ENCODE data around the gene ANKRD9.

Gene ANKRD9

GRCh38 chr14:102461490-102462338, 47.9 kb downstream of the ANKRD9 start:
- H3K9ac ChIP-seq (ENCODE audit: low read depth, low read length) = no peak overlapping the region
- peaks cover 17% of the 10 kb centered on the region for H3K36me3 ChIP-seq (ENCODE audit: control insufficient read depth, insufficient read depth, low read length)
- H3K4me1 ChIP-seq (ENCODE audit: control insufficient read depth, insufficient read depth, low read length) = no peaks in the 10 kb centered on the region
- no peaks in the 10 kb centered on the region for H3K9me3 ChIP-seq (ENCODE audit: control insufficient read depth, insufficient read depth, low read length)
- no peak overlapping the region for H3K4me3 ChIP-seq (ENCODE audit: low read depth, low read length)
- no peaks in the 10 kb centered on the region for H3K27me3 ChIP-seq (ENCODE audit: control insufficient read depth, insufficient read depth, low read length)
- no peak overlapping the region for H3K27ac ChIP-seq (ENCODE audit: low read depth, low read length)

DNA sequence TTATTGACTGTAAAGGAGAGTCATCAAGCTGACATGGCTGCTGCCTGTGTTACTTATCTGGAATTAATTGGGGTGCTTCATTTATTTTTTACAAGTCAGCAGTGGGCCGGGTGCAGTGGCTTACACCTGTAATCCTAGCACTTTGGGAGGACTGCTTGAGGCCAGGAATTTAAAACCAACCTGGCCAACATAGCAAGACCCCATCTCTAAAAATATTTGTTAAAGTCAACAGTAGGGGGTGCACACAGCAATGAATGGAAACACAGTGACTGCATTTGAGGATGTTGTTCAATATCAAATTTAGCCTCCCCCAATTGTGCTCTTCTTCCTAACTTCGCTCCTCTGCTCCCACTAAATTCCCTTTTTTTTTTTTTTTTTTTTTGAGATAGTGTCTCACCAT, 52.1 kb downstream of the ANKRD9 start:
- no peak overlapping the region for H3K9ac ChIP-seq (ENCODE audit: low read depth, low read length)
- H3K9me3 ChIP-seq (ENCODE audit: control insufficient read depth, insufficient read depth, low read length) = no peaks in the 10 kb centered on the region
- no peak overlapping the region for H3K4me3 ChIP-seq (ENCODE audit: low read depth, low read length)
- no peaks in the 10 kb centered on the region for H3K4me1 ChIP-seq (ENCODE audit: control insufficient read depth, insufficient read depth, low read length)
- peaks cover 24% of the 10 kb centered on the region for H3K36me3 ChIP-seq (ENCODE audit: control insufficient read depth, insufficient read depth, low read length)
- no peak overlapping the region for H3K27ac ChIP-seq (ENCODE audit: low read depth, low read length)
- H3K27me3 ChIP-seq (ENCODE audit: control insufficient read depth, insufficient read depth, low read length) = no peaks in the 10 kb centered on the region

DNA sequence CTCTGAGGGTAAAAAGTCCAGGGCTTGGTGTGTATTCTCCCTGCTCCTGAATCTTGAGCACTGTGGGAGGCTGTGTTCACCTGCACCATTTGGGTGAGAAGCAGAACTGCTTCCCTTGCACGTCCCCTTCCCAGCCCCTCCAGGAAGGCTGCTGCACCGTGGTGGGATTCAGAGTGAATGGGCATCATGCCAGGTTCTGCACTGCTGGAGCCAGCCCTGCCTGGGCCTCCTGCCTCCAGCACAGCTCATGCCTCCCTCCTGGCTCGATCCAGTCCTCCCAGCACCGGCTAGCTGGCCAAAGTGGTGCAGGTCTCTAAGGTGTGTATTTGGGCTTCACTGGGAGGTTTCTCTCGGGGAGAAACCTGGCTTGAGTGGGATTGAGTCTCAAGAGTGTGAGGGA, 54.9 kb downstream of the ANKRD9 start:
- H3K9ac ChIP-seq (ENCODE audit: low read depth, low read length) = no peak overlapping the region
- H3K4me1 ChIP-seq (ENCODE audit: control insufficient read depth, insufficient read depth, low read length) = no peaks in the 10 kb centered on the region
- H3K27ac ChIP-seq (ENCODE audit: low read depth, low read length) = no peak overlapping the region
- H3K4me3 ChIP-seq (ENCODE audit: low read depth, low read length) = no peak overlapping the region
- H3K9me3 ChIP-seq (ENCODE audit: control insufficient read depth, insufficient read depth, low read length) = no peaks in the 10 kb centered on the region
- H3K27me3 ChIP-seq (ENCODE audit: control insufficient read depth, insufficient read depth, low read length) = no peaks in the 10 kb centered on the region
- peaks cover 52% of the 10 kb centered on the region for H3K36me3 ChIP-seq (ENCODE audit: control insufficient read depth, insufficient read depth, low read length)

DNA sequence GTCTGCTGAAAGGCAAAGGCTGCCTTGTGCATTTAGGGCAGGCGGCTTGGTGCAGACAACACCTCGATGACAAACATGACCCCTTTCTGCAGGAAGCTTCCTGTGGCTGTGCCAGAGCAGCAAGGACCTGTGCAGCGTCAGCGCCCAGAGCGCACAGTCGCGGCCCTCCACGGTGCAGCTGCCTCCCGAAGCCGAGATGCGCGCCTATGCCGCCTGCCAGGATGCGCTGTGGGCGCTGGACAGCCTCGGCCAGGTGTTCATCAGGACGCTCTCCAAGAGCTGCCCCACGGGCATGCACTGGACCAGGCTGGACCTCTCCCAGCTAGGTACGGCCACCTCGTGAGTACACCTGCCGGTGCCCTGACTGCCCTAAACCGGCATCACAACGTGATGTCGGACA, 57.3 kb downstream of the ANKRD9 start:
- no peaks in the 10 kb centered on the region for H3K4me1 ChIP-seq (ENCODE audit: control insufficient read depth, insufficient read depth, low read length)
- no peak overlapping the region for H3K9ac ChIP-seq (ENCODE audit: low read depth, low read length)
- no peaks in the 10 kb centered on the region for H3K27me3 ChIP-seq (ENCODE audit: control insufficient read depth, insufficient read depth, low read length)
- peaks cover 58% of the 10 kb centered on the region for H3K36me3 ChIP-seq (ENCODE audit: control insufficient read depth, insufficient read depth, low read length)
- no peaks in the 10 kb centered on the region for H3K9me3 ChIP-seq (ENCODE audit: control insufficient read depth, insufficient read depth, low read length)
- H3K4me3 ChIP-seq (ENCODE audit: low read depth, low read length) = no peak overlapping the region
- no peak overlapping the region for H3K27ac ChIP-seq (ENCODE audit: low read depth, low read length)

All from HUES48 (cell line).